ENCODE measurements around the gene PPP2R2B.
"Not testable (repeated sequence)": the region's sequence is repeated elsewhere in the genome, so short reads cannot be mapped to it uniquely, and the experiment has no call there.

PPP2R2B gene

DNA sequence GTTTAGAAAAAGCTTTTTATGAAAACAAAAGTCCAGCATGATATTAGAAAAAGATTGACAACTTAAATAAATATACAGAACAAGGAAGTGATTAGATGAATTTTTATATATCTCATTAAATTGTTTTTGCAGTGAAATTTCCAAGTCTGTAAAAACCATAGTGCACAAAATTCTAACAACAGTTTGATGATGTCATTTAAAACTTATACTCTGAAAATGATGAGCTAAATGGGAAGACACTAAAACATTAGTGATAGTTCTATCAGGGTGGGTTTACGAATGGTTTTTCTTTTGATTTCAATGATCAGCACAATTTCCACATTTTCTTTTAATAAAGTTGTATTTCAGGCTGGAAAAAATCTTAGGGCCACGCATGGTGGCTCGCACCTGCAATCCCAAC lies 236.1 kb downstream of the PPP2R2B start:
- no peak for DNase-seq

GRCh38 chr5:146641941-146642340 lies 236.6 kb downstream of the PPP2R2B start:
- DNase-seq, result peak; percentile 69

DNA sequence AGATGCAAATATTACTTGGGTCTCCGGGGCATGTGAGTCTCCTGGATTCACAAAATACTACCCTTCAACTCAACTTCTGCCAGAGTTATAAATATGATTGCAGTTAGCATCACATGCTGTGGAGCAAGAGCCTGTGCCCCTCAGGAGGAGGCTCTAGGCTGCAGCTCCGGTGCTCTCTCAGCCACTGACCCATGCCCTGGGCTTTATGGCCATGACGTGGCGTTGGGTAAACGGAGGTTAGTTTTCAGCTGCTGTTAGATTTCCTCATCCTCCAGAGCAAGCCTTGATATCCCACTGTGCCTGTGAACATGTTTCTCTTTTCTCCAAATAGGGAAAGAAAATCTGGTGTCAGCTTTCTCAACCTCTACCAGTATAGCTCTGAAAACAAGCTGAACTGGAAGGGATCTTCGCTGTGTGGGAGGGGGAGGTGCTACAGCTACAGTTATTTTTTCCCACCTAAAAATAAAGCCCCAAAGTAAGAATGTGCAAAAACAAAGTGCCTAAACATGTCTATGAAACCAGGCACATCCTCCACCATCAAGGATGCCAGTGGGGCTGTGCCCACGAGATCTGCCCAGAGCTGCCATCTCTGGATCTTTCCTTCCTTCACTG lies 238.2 kb downstream of the PPP2R2B start:
- DNase-seq, result no peak

GRCh38 chr5:146635443-146635842 lies 243.1 kb downstream of the PPP2R2B start:
- no peak for DNase-seq

DNA sequence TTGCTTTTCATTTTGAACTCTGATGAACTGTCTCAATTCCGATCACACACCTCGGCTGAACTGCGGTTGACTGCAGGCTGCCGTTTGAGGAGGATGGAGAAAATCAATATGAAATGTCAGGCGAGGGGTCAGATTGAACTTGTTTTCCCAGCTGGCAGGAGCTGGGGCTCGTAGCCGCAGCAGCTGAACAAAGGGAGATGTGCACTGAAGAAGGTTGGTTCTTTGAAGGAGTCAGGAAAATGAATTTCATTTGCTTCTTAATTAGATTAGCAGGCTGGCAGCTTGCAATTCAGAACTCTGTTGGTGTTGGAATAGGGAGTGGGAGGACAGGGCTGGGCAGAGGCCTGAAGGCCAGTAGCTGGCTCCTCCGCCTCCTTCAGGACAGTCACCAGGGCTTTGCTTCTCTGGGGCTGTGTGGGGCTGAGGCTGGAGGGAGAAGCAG lies 245.2 kb downstream of the PPP2R2B start:
- DNase-seq, result peak; percentile 48

DNA sequence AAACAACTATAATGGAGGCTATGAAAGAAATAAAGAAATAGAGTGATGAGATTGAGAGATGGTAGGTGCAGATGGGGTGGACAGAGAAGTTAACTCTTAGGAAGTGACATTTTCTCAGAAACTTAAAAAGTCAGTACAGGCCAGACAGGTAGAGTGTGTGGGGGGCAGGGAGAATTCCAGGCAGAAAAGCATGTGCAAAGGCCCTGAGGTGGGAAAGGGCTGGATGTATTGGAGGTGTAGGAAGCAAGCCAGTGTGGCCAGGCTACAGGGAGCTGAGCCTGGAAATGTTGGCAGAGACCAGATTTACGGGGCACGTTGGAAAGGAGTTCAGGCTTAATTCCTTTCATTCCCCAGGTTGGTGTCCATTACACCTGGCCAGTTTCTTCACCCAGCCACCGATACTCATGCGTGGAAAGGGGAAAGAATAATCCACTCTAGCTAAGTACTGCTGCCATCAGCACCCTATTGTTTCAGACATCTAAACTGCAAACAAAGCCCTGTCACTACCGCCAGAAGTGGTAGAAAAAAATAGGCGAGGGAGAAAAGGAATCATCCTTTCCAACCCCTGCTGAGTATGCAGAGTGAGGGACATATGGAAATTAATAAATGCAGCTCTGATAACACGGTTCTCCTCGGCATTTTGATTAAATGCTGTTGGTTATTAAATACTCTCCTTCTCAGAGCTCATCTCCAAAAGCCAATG lies 245.8 kb downstream of the PPP2R2B start:
- DNase-seq, result peak; percentile 16

DNA sequence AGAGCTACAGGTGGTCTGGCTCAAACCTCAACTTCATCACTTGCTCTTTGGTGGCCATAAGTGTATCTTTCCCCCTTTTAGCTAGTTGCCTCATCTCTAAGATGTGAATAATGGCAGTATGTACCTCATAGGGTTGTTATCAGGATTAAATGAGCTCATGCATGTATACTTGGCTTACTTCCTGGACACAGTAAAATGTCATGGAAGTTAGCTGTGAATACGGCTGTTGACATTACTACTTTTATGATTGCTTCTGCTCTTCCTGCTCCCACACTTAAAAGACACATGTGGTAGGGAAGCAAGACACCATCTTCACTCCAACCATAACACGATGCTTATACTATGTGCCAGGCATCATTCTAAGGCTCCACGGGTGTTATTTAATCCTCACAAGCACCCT lies 248.1 kb downstream of the PPP2R2B start:
- DNase-seq, result no peak

DNA sequence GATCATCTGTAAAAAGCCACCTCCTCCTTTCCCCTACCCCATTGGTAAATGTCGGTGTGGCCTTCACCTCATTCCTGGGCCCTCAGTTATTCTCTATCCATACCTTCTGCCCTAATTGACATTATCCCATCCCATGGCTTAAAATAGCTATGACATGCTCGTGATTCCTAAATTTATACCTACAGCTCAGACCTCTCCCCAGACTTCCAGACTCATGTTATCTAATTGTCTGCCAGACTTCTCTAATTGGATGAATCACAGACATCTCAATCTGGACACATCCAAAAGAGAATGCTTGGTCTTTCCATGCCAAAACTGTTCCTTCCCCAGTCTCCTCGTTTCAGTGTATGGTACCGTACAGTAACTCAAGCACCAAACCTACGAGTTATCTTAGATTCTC lies 249.6 kb downstream of the PPP2R2B start:
- peak; percentile 84 for DNase-seq

GRCh38 chr5:146626936-146627335 lies 251.6 kb downstream of the PPP2R2B start:
- DNase-seq, result peak; percentile 43

DNA sequence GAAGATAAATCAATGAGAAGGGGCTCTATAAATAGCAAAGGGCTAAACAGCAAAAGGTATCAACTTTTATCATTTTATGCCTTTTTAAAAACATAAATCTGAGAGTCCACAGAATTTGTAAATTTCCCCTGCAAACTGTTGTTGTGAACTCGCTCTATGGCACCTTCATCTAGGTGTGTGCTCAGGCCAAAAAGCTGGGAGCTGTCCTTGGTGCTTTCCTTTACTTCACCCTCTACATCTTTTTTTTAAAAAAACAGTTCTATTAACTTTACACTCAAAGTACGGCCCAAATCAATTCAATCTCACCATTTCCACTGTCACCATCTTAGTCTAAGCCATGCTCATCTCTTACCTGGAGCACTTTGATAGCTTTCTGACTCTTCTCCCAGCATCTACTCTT lies 254.4 kb downstream of the PPP2R2B start:
- no peak for DNase-seq

- peak; percentile 28 for DNase-seq
Measured at GRCh38 chr5:146623666-146624065, 254.9 kb downstream of the PPP2R2B start.

GRCh38 chr5:146623009-146623408 lies 255.5 kb downstream of the PPP2R2B start:
- no peak for DNase-seq

GRCh38 chr5:146622391-146622790 lies 256.2 kb downstream of the PPP2R2B start:
- no peak for DNase-seq

GRCh38 chr5:146620669-146621051 lies 257.9 kb downstream of the PPP2R2B start:
- no peak for DNase-seq

- peak; percentile 12 for DNase-seq
Measured at GRCh38 chr5:146620031-146620668, 258.4 kb downstream of the PPP2R2B start.

DNA sequence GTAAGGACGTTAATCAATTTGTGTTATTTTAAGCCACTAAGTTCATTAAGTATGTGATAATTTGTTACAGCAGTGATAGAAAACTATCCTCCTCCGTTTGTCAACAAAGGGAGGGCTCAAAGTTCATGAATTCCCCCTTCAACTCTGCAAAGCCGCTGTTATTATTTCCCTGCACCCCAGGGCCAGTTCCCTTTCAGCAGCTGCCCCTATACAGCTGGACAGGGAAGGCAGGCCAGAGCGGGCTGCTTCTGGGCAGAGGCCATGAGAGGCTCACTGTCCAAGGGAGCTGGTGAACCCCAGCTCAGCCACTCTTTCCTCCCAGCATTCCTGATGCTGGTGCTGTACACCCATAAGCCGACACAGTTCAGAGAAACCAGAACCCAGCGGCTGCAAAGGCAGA lies 260.1 kb downstream of the PPP2R2B start:
- DNase-seq, result no peak

DNA sequence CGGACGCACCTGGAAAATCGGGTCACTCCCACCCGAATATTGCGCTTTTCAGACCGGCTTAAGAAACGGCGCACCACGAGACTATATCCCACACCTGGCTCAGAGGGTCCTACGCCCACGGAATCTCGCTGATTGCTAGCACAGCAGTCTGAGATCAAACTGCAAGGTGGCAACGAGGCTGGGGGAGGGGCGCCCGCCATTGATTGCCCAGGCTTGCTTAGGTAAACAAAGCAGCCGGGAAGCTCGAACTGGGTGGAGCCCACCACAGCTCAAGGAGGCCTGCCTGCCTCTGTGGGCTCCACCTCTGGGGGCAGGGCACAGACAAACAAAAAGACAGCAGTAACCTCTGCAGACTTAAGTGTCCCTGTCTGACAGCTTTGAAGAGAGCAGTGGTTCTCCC lies 268.8 kb downstream of the PPP2R2B start:
- not testable (repeated sequence) for DNase-seq

GRCh38 chr5:146607659-146608332 lies 270.8 kb downstream of the PPP2R2B start:
- no peak for DNase-seq

- no peak for DNase-seq
Measured at GRCh38 chr5:146606893-146607292, 271.7 kb downstream of the PPP2R2B start.

DNA sequence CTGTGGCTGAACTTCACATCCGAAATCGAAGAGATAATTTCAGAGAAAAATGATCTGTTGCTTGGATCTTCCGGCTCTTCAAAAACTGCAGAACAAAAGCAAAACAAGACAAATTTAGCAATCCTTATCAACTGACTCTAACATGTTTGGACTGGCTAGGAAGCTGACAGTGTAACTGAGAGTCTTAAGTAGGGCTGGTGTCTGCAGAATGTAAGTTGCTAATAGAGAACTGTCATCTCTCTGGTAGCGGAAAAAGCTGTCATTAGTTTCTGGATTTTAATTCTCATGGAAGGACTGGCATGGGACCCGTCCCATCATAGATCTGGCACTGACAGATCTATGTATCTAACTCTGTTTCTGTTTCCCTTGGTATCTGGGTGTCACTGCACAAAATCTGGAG lies 278.2 kb downstream of the PPP2R2B start:
- no peak for DNase-seq

GRCh38 chr5:146599261-146599660 lies 279.3 kb downstream of the PPP2R2B start:
- DNase-seq, result no peak

GRCh38 chr5:146595088-146595487 lies 283.5 kb downstream of the PPP2R2B start:
- DNase-seq, result peak; percentile 26

- DNase-seq, result no peak
Measured at GRCh38 chr5:146592352-146592751, 286.2 kb downstream of the PPP2R2B start.

- no peak for DNase-seq
Measured at GRCh38 chr5:146589028-146589345, 289.6 kb downstream of the PPP2R2B start.

All from NCI-H82 (cell line).